HepG2 (cell line): Measurements from ENCODE around the gene TNFRSF18. TPM values are rescaled to one million over a fixed set of nuclear protein-coding genes. Genes with fewer than 3 reads are reported as not detected.
A peak's percentile ranks its signal among the peaks of the same experiment; 100 is the strongest.

Source experiments
- ATAC-seq: fragments of 200-7000 bp; cut with Tn5 transposase; 3 replicates; pipeline ENCODE4 v1.9.1; 2020; ENCODE audit warnings: mild to moderate bottlenecking, moderate library complexity
- BruUV-seq: library from RNA; stranded (reverse); fragments of 400-500 nt; replicated peaks from 2 replicates; lab custom pipeline; 2021; lab: Mats Ljungman, UMichigan
- CTCF ChIA-PET: fragments of 300-600 bp; formaldehyde crosslinking; extraction: SDS; loops from one replicate; lab custom pipeline; 2021; ENCODE audit warnings: low total read pairs, inconsistent platforms, low intra/inter-chr PET ratio; lab: Yijun Ruan, JAX
- POLR2A ChIA-PET: fragments of 350-600 bp; sonication (Branson Sonifier 250); formaldehyde crosslinking; loops from one replicate; lab custom pipeline; 2020; ENCODE audit warnings: antibody characterized with exemption, inconsistent platforms; lab: Yijun Ruan, JAX
- DNase-seq: peaks from one replicate; pipeline ENCODE4 v3.0.0-alpha.2; 2015; ENCODE audit warnings: low spot score
- FAIRE-seq: peaks from 3 replicates; lab custom pipeline; 2011; peaks lifted over from hg19 to GRCh38; lab: Jason Lieb, UNC
- H2AFZ ChIP-seq: one replicate; pipeline ENCODE4 v1.6.1; 2011; ENCODE audit warnings: low read length, inconsistent platforms
- H3K27ac ChIP-seq: fragments of 300-600 bp; 3 replicates; pipeline ENCODE4 v1.8.0; 2011; ENCODE audit warnings: mixed run types, mild to moderate bottlenecking, mixed read lengths, low read length, inconsistent platforms; ENCODE audit not compliant: insufficient read depth; ENCODE audit errors: extremely low read length
- H3K27me3 ChIP-seq, 2 experiments: fragments of 200-600 bp in 1 of 2; 2 replicates in 1 of 2; 3 replicates in 1 of 2; pipeline versions ENCODE4 v1.6.0 to v1.8.0; 2011; ENCODE audit warnings: low read length in 2 of 2, mild to moderate bottlenecking in 2 of 2, moderate library complexity in 2 of 2, inconsistent platforms in 1 of 2; ENCODE audit not compliant: insufficient read depth in 2 of 2, control insufficient read depth in 1 of 2
- H3K36me3 ChIP-seq, 2 experiments: fragments of 200-600 bp in 1 of 2; replicated peaks in 1 of 2; 2 replicates in 1 of 2; 3 replicates in 1 of 2; pipeline versions ENCODE4 v1.5.1 to v1.8.0; 2011; ENCODE audit warnings: low read length in 2 of 2, inconsistent platforms in 1 of 2; ENCODE audit not compliant: insufficient read depth in 2 of 2, control insufficient read depth in 1 of 2
- H3K4me1 ChIP-seq: 2 replicates; pipeline ENCODE4 v1.5.1; 2012; ENCODE audit warnings: low read length, inconsistent platforms; ENCODE audit not compliant: insufficient read depth
- H3K4me2 ChIP-seq: 2 replicates; pipeline ENCODE4 v1.6.0; 2011; ENCODE audit warnings: low read depth, low read length, inconsistent platforms
- H3K4me3 ChIP-seq, 3 experiments: fragments of 200-600 bp in 1 of 3; sonication (generic), shearing (Covaris generic) in 1 of 3; replicated peaks in 1 of 3; 2 replicates each; pipeline ENCODE4 v1.5.1; 2011 to 2016; ENCODE audit warnings: low read length in 3 of 3, inconsistent platforms in 2 of 3, low read depth in 2 of 3, mild to moderate bottlenecking in 2 of 3, control low read depth in 1 of 3, mixed read lengths in 1 of 3; ENCODE audit not compliant: insufficient read depth in 1 of 3
- H3K79me2 ChIP-seq: one replicate; pipeline ENCODE4 v1.6.1; 2011; ENCODE audit warnings: low read length, inconsistent platforms; ENCODE audit not compliant: insufficient read depth
- H3K9ac ChIP-seq: 2 replicates; pipeline ENCODE4 v1.6.0; 2011; ENCODE audit warnings: mild to moderate bottlenecking, low read depth, low read length, inconsistent platforms; ENCODE audit not compliant: insufficient read depth
- H3K9me3 ChIP-seq: 2 replicates; pipeline ENCODE4 v1.5.1; 2012; ENCODE audit warnings: mild to moderate bottlenecking, low read length
- H4K20me1 ChIP-seq: 2 replicates; pipeline ENCODE4 v1.6.0; 2011; ENCODE audit warnings: inconsistent platforms, mild to moderate bottlenecking, low read length, moderate library complexity; ENCODE audit not compliant: insufficient read depth
- KAT8 ChIP-seq: IDR thresholded peaks from 2 replicates; pipeline ENCODE4 v1.6.1; 2016; ENCODE audit warnings: missing genetic modification reagents, missing compliant biosample characterization
- MED1 ChIP-seq: sonication (generic); formaldehyde crosslinking; IDR thresholded peaks from 2 replicates; pipeline ENCODE4 v1.4.0; 2020; ENCODE audit warnings: missing genetic modification reagents
- PCBP1 ChIP-seq: fragments of 200-400 bp; formaldehyde crosslinking; IDR thresholded peaks from 2 replicates; pipeline ENCODE4 v1.6.1; 2017; ENCODE audit warnings: mild to moderate bottlenecking, low read depth, low read length, borderline replicate concordance
- SIX4 ChIP-seq: sonication (generic); formaldehyde crosslinking; IDR thresholded peaks from 2 replicates; pipeline ENCODE4 v1.4.0; 2020; ENCODE audit warnings: missing genetic modification reagents
- ZNF776 ChIP-seq: sonication (generic); formaldehyde crosslinking; IDR thresholded peaks from 2 replicates; pipeline ENCODE4 v1.4.0; 2020; ENCODE audit warnings: mild to moderate bottlenecking, missing genetic modification reagents
- WGBS: methylation state at CpG from one replicate; pipeline ENCODE4 v1.1.6; 2017; ENCODE audit warnings: low lambda C conversion rate; 5-methylcytosine and 5-hydroxymethylcytosine counted together
- in situ Hi-C: cut with HindIII; loops from 2 replicates; pipeline ENCODE4 v1.10.0; 2017; ENCODE audit warnings: low pct_unique_long_range_greater_than_20kb; ENCODE audit not compliant: extremely low pct_ligation_motif_present
- intact Hi-C: fragments of 100-400 bp; cut with micrococcal nuclease; formaldehyde crosslinking; loops from one replicate; pipeline ENCODE4 v1.10.0; 2022; ENCODE audit not compliant: unreplicated experiment
- polyA plus RNA-seq, 8 experiments: library from polyadenylated mRNA; depleted of rRNA in 3 of 8; stranded (reverse) in 7 of 8; unstranded in 1 of 8; fragments of >200 nt; fragmentation: Illumina TruSeq in 4 of 8; extraction: Trizol in 4 of 8; gene quantifications; 2 replicates each; pipeline versions ENCODE4 v1.2.1 to v1.2.3, GENCODE V29; 2011 to 2016; ENCODE audit warnings: low read depth in 4 of 8, missing spikeins in 1 of 8, mixed read lengths in 1 of 8; ENCODE audit not compliant: insufficient read depth in 1 of 8
- total RNA-seq, 5 experiments: library from RNA; depleted of rRNA; stranded (reverse); fragments of >200 nt; fragmentation: Illumina TruSeq; extraction: Trizol; gene quantifications; 2 replicates each; pipeline ENCODE4 v1.2.3, GENCODE V29; 2016; ENCODE audit warnings: low read depth in 1 of 5
- TF ChIP-seq, protein P1 (sequence below): sonication (generic); formaldehyde crosslinking; IDR thresholded peaks from 2 replicates; pipeline ENCODE4 v1.8.0; 2022; ENCODE audit warnings: mild to moderate bottlenecking, missing genetic modification reagents, borderline replicate concordance
- TF ChIP-seq, protein P2 (sequence below), 2 experiments: IDR thresholded peaks; 2 replicates each; pipeline ENCODE4 v1.6.1; 2011 to 2012; ENCODE audit warnings: low read length in 2 of 2, borderline replicate concordance in 1 of 2, low read depth in 1 of 2, mild to moderate bottlenecking in 1 of 2, moderate library complexity in 1 of 2
- TF ChIP-seq, protein P3 (sequence below): sonication (generic); formaldehyde crosslinking; conservative IDR thresholded peaks from 2 replicates; pipeline ENCODE4 v1.4.0; 2020; ENCODE audit warnings: missing genetic modification reagents

The TNFRSF18 gene
- total and polyA plus RNA-seq, 2 of the 13 experiments (the other 11 are each of a cell fraction or from before 2014, with no cell fraction given): not detected

DNA sequence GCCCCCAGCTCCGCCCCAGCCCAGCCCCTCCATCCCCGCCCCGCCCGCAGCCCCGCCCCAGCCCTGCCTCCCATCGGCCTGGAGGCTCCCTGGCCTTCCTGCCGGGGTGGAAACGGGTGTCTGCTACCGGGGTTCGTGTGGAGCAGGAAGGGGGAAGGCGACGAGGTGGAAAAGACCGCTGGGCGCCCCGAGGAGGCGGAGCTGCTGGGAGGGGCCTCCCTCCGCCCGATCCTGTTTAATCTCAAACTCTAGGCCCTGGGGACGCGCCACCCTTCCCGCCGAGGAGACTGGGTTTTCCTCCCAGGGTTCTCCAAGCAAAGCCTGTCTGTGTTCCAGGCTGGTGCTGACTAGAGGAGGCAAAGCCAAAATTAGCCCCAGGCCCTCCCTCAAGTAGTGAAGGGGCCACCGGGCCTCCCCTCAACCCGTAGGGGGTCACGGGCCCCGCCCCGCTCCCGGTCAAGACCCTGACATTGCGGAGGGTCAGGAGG, 48.9 kb downstream of the TNFRSF18 start:
- no peak for ATAC-seq
- no peak for FAIRE-seq
- POLR2A ChIA-PET: interaction anchor here (0.7 kb wide), 1 partner anchor 29 kb away, joined by 4 read pairs; no protein-coding TSS in a partner anchor
- in situ Hi-C loops: no loop called here
- 96% methylated on average over 22 of the region's 29 CpGs for WGBS
- Histone ChIP-seq H3K27me3 (no peaks in the 10 kb centered on the region), H3K27ac (peak overlapping the region; percentile 22), H3K9ac (peak overlapping the region; percentile 52; the same call in 1 of the 2 replicates), H3K4me1 (peaks cover 39% of the 10 kb centered on the region), H2AFZ (no peak overlapping the region), H3K4me3 (peak overlapping the region in 1 of 3 experiments; percentile 54; a peak in 1 of 6 replicates), H4K20me1 (no peaks in the 10 kb centered on the region; the same call in 1 of the 2 replicates), H3K36me3 (no peaks in the 10 kb centered on the region; a peak in 1 of 5 replicates), H3K9me3 (no peaks in the 10 kb centered on the region), H3K4me2 (no peak overlapping the region; the same call in 1 of the 2 replicates), H3K79me2 (no peaks in the 10 kb centered on the region)
- intact Hi-C loops: no loop called here
- no TSS peak for BruUV-seq
- CTCF ChIA-PET: no interaction called here
- DNase-seq: no peak
- 0 out of 2 replicates have a peak, but pooled peaks have one; percentile 6 for TF ChIP-seq PCBP1
- TF ChIP-seq, protein P1, sequence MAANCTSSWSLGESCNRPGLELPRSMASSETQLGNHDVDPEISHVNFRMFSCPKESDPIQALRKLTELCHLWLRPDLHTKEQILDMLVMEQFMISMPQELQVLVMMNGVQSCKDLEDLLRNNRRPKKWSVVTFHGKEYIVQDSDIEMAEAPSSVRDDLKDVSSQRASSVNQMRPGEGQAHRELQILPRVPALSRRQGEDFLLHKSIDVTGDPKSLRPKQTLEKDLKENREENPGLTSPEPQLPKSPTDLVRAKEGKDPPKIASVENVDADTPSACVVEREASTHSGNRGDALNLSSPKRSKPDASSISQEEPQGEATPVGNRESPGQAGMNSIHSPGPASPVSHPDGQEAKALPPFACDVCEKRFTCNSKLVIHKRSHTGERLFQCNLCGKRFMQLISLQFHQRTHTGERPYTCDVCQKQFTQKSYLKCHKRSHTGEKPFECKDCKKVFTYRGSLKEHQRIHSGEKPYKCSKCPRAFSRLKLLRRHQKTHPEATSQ: no peak

DNA sequence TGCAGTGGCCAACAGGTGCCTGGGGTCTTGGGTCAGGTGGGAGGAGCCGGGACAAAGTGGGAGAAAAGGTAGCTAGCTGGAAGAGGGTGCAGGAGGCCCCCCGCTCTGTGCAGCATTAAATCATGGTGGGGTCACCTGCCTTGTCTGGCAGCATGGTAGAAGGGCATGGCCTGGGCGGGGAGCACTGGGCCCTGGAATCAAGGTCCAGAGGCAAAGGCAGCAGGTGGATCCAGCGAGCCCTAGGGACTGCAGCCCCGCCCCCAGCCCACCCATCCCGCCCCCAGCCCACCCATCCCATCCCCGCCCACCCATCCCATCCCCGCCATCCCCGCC, 49.4 kb downstream of the TNFRSF18 start:
- H3K9ac ChIP-seq: no peak overlapping the region
- H3K9me3 ChIP-seq: no peaks in the 10 kb centered on the region
- ATAC-seq: no peak
- H3K4me3 ChIP-seq: no peak overlapping the region
- intact Hi-C loops: no loop called here
- DNase-seq: no peak
- H4K20me1 ChIP-seq: no peaks in the 10 kb centered on the region; the same call in 1 of the 2 replicates
- H3K4me2 ChIP-seq: no peak overlapping the region
- no TSS peak for BruUV-seq
- H3K36me3 ChIP-seq: no peaks in the 10 kb centered on the region; a peak in 1 of 5 replicates
- in situ Hi-C loops: no loop called here
- H3K4me1 ChIP-seq: peaks cover 39% of the 10 kb centered on the region
- ChIA-PET POLR2A (interaction anchor here (0.7 kb wide), 1 partner anchor 29 kb away, joined by 4 read pairs; no protein-coding TSS in a partner anchor), CTCF (no interaction called here)
- FAIRE-seq: no peak
- 79% methylated on average over 4 of the region's 9 CpGs for WGBS
- no peaks in the 10 kb centered on the region for H3K27me3 ChIP-seq
- H2AFZ ChIP-seq: no peak overlapping the region
- no peaks in the 10 kb centered on the region for H3K79me2 ChIP-seq
- H3K27ac ChIP-seq: no peak overlapping the region
- TF ChIP-seq ZNF776 (CRISPR knock-in tag): no peak
- TF ChIP-seq KAT8 (CRISPR knock-in tag): no peak
- TF ChIP-seq, protein P2, sequence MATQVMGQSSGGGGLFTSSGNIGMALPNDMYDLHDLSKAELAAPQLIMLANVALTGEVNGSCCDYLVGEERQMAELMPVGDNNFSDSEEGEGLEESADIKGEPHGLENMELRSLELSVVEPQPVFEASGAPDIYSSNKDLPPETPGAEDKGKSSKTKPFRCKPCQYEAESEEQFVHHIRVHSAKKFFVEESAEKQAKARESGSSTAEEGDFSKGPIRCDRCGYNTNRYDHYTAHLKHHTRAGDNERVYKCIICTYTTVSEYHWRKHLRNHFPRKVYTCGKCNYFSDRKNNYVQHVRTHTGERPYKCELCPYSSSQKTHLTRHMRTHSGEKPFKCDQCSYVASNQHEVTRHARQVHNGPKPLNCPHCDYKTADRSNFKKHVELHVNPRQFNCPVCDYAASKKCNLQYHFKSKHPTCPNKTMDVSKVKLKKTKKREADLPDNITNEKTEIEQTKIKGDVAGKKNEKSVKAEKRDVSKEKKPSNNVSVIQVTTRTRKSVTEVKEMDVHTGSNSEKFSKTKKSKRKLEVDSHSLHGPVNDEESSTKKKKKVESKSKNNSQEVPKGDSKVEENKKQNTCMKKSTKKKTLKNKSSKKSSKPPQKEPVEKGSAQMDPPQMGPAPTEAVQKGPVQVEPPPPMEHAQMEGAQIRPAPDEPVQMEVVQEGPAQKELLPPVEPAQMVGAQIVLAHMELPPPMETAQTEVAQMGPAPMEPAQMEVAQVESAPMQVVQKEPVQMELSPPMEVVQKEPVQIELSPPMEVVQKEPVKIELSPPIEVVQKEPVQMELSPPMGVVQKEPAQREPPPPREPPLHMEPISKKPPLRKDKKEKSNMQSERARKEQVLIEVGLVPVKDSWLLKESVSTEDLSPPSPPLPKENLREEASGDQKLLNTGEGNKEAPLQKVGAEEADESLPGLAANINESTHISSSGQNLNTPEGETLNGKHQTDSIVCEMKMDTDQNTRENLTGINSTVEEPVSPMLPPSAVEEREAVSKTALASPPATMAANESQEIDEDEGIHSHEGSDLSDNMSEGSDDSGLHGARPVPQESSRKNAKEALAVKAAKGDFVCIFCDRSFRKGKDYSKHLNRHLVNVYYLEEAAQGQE (IDR thresholded peaks at IDR 0.05; ENCODE audit: borderline replicate concordance in 1 of 2, low read depth in 1 of 2, low read length in 2 of 2): no peak
- TF ChIP-seq, protein P3, sequence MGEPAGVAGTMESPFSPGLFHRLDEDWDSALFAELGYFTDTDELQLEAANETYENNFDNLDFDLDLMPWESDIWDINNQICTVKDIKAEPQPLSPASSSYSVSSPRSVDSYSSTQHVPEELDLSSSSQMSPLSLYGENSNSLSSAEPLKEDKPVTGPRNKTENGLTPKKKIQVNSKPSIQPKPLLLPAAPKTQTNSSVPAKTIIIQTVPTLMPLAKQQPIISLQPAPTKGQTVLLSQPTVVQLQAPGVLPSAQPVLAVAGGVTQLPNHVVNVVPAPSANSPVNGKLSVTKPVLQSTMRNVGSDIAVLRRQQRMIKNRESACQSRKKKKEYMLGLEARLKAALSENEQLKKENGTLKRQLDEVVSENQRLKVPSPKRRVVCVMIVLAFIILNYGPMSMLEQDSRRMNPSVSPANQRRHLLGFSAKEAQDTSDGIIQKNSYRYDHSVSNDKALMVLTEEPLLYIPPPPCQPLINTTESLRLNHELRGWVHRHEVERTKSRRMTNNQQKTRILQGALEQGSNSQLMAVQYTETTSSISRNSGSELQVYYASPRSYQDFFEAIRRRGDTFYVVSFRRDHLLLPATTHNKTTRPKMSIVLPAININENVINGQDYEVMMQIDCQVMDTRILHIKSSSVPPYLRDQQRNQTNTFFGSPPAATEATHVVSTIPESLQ (CRISPR knock-in tag): no peak
- TF ChIP-seq SIX4: no peak
- no peak for TF ChIP-seq MED1 (CRISPR knock-in tag)
